IPS-11a (cell line): ENCODE results near the gene GMCL2.

Experiments used
- H3K4me3 ChIP-seq: one replicate; pipeline ENCODE4 v1.5.1; 2013; ENCODE audit warnings: low read depth, low read length, control low read depth

Gene GMCL2

DNA sequence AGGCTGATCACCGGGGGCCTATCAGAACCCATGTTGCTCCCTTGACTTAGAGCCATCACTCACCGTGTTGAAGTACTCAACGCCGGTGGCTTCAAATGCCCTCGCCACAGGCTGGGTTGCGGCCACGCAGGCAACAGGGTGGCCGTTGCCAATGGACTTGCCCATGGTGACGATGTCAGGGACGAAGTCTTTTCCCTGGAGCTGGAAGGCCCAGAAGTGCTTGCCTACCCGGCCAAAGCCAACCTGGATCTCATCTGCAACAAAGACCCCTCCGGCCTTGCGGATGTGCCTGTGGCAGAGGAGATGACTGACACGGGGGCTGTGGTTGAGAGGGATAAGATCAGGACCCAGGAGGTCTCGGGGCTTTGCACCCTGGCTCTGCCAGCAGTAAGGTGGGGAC, 35.1 kb upstream of the GMCL2 start:
- H3K4me3 ChIP-seq: no peak overlapping the region

DNA sequence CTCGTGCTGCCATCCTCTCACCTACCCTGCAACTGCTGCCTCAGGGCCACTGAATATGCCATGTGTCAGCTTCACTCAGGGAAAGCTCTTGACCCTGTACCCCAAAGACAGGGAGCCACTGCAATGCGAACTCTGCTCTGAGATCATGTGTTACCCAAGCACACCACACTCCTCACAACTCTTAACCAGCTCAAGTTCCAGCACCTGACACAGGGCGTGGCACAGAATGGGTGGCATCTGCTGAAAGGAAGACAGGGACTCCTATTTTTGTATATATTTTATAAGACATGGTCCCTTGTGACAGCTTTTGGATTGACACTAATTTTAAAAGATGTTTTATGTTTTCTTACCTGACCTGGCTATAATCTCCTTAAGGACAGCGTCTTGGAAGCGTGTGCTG, 34.7 kb upstream of the GMCL2 start:
- H3K4me3 ChIP-seq: no peak overlapping the region

DNA sequence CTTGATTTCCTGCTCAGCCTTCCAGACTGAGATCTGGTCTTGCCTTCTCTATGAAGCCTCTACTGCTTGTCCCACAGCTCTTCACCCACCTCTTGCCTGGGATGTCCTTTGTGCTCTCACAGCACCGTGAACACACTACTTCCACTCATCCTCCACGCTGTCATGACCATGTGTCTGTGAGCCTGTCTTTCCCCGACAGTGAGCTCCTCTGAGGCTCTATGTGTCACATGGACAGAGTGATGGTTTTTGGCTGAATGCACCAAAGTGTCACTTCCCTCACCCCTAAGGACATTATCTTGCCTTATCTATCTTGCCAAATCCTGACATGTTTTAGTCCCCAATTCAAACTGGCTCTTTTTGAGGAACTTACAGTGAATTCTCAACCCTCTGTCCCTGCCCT, 34.1 kb upstream of the GMCL2 start:
- H3K4me3 ChIP-seq: no peak overlapping the region

DNA sequence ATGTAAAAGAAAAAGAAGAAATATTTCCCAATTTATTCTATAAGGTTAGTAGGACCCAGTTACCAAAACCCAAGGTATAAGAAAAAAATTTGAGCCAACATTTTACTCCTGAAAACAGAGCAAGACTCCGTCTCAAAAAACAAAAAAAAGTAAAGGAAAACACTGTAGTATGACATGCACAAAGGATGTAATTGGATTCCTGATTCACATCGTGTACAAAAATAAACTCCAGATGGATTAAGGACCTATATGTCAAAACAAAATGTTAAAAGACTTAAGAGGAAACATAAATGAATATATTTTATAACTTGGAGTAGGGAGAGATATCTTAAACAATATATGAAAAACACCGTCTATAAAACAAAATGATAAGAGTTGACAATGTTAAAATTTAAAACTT, 31.7 kb upstream of the GMCL2 start:
- no peak overlapping the region for H3K4me3 ChIP-seq

DNA sequence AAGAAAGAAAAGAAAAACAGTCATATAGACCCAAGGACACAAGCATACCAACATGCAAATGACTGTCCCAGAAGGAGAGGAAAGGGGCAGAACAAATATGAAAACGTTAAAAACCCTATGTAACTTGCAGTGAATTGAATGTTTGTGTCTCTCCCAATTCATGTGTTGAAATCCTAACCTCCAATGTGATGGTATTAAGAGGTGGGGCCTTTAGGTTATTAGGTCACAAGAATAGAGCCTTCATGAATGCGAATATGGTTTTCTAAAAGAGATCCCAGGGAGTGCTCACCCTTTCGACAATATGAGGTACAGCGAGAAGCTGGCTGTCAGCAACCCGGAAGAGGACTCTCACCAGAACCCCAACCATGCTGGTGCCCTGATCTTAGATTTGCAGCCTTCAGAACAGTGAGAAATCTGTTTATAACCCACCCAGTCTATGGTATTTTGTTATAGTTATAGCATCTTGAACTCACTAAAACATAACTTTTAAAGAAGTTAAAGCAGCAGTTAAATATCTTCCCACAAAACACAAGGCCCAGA, 31.1 kb upstream of the GMCL2 start:
- H3K4me3 ChIP-seq: no peak overlapping the region

DNA sequence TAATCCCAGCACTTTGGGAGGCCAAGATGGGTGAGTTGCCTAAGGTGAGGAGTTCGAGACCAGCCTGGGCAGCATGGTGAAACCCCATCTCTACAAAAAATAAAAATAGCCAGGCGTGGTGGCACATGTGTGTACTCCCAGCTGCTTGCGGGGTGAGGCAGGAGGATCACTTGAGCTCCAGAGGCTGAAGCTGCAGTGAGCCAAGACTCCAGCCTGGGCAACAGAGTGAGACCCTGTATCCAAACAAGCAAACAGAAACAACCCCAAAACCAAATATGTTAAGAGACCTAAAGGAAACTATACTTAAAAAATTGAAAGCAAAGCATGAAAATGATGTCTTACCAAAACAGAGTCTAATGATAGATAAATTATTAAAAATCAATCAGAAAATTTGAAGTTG, 29.6 kb upstream of the GMCL2 start:
- no peak overlapping the region for H3K4me3 ChIP-seq

DNA sequence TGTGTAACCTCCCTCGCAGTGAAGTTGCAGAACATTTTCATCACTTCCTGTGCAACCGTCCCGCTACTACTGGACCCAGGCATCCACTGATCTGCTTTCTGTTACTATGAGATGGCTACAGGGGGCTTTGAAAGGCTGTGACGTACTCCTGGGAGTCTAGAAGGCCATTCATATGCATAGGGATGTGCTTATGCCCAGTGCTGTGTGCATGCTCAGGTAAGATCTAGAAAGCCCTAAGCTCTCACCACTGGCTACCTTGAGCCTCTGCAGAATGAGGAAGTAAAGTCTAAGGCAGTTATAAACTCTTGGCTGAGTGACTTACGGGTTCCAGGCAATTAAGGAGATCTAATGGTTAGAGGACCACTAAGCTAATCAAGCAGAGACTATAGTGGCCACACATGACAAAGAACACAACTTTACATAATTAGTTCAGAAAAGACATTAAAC, 28.9 kb upstream of the GMCL2 start:
- H3K4me3 ChIP-seq: no peak overlapping the region

DNA sequence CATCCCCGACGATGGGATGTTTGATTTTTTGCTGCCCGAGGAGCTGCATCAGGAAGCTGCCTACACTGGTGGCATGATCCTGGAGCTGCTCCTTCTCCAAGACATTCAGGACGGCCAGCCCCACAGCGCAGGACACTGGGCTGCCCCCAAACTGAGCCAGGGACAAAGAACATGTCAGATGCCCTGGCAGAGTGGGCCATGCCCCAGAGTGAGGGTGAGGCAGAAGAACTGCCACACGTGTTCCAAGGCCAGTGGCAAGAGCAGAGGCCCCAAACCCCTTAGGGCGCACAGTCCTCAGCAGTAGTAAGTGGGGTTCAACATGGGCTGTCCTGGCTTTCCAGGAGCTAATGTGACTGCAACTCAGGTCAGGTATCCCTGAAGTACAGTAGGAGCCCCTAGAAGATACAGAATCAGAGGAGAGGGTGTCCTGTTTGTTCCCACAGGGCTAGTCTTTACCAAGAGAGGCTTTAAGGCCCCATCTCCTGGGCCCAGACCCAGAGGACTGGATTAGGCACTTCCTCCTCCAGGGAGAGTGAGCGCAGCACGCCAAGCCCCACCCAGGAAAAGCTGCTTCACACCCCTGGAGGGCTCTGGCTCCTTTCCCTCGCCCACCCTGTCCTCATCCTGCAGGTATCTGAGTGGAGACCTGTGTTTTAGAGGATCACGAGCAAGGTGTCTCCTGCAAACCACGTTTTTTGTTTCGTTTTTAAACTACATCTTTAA, 28.3 kb upstream of the GMCL2 start:
- no peak overlapping the region for H3K4me3 ChIP-seq

DNA sequence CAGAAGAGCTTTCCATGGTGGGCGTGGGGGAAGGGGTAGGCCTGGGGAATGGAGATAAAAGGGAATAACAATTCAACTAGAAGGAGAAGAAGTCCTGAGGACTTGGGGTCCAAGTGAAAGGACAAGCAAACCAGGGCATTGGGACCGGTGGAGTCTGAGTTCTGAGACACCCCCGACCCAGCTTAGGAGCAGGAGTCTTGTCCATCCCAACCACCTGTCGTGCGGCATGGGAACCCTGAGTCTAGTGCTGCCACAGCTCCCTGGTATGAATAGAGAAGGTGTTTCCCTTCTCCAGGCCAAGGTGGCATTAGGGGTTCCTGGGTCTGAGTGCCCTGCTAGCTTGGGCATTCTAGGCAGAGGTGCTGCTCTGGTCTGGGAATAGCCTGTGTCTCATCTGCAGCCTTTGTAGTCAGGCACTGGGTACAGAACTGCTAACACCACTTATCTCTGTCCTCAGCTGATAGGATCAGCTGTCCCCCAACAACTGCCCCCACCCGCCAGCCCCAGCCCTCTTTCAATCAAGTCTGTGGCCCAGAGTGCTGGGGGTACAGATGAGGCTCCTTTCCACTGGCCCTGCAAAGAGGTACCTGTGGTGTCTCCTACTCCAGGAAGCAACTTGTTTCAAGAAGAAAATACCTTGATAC, 27.1 kb upstream of the GMCL2 start:
- H3K4me3 ChIP-seq: no peak overlapping the region

DNA sequence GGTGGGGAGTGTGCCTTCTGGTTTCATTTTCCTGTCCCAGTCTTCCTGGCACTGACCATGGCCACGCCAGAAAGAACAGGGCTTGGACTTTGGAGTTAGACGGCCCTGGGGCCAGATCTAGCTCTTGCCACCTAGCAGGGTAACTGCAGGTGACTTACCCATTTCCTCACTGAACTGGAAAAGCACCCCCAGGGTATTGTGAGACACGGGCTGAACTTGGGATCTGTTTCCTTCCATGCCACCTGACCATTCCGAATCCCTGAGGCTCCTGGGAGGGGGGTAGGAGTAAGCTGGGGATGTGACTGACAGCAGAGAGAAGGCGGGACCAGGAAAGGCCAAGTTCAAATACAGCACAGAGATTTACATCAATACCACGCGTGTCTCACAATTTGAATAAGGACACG, 26.6 kb upstream of the GMCL2 start:
- no peak overlapping the region for H3K4me3 ChIP-seq

DNA sequence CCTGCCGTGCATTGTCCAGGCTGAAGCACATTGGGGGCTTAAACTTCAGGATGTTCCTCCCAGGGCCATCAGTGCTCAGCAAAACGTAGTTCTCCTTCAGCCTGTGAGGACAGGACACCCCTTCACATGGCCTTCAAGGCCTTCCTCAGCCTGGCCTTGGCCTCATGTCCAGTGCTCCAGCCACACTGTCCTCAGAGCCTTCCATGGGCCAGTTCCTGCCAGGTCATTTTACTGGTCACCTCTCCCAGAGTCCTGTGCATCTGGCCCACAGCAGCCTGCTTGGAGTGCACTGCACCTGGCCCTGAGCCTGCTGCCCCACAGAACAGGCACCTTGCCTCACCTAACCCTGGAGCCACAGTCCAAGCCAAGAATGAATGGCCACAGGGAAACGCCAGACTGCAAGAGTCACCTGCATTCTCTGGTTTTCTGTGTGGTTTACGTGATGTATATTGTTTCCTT, 25.9 kb upstream of the GMCL2 start:
- H3K4me3 ChIP-seq: no peak overlapping the region

DNA sequence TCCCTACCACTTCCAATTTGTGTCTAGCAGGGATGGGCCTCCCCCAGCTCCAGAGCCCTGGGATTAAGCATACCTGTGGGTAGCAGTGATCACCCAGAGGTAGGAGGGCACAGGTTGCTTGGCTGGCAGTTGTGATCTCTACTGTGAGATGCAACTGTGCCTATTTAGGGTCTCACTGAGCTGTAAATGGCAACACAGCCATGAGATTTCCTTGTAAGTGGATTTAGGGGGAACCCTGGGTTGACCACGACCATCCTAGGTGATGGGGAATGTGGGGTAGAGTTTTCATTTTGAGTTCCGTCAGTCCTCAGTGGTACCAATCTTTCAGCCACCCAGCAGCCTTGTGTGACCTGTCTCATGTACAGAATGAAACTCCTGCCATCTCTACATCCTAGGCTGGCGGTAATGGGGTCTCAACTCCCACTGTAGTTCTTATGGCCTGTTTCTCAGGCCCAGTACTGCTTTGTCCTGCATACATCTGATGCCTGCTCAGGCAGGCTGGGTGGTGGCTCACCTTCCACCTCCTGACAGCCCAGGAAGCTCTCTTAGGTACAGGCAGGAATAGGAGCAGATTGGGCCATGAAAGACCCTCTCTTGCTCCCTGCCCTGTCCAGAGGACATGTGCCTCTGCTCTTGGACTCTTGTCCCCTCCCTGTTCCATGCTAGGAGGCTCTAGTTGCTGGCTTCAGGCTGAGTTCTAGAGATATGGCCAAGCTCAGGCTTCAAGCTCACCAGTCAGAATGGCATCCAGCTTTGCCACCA, 25.3 kb upstream of the GMCL2 start:
- H3K4me3 ChIP-seq: no peak overlapping the region

DNA sequence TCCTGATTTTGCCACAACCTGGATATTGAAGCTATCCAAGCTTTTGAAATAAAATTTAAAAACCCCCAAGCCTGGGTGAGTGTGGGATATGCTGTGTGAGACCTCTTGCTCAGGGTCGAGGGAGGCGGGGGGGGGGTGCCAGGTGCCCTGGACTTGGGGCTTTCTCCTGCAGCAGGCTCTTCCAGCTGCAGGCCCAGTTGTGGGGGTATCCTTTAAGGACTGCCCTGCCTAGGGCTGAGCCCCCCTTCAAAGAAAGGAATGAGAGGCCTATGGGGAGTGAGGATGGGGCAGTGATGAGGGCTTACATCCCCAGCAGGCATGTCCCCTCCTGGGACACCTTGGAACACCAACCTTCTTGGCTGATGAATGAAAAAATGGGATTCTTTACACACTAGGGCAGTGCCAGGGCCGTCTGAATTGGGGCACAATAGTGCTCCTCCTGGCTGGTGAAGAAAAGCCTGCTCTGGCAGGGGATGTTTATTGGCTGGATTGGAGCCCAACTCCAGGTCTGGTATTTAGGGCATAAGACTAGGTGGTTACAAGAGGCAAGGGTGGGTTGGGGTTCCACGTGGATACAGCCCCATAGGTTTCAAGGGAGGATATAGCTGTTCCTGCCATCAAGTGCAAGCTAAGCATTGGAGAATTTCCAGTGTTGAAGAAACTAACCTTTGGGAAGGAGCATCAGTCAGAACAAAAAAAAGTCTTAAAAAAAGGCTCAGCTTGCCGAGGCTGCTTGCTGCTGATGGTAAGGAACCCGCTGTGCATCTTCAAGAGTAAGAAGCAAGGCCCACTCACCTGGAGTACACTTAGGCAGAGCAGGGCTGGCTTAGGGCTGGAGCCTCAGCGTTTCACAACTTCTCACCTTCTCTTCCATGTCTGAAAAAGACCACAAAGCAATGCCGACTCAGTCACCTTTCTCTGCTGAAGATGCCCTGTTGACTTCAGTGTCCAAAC, 24.2 kb upstream of the GMCL2 start:
- H3K4me3 ChIP-seq: no peak overlapping the region

DNA sequence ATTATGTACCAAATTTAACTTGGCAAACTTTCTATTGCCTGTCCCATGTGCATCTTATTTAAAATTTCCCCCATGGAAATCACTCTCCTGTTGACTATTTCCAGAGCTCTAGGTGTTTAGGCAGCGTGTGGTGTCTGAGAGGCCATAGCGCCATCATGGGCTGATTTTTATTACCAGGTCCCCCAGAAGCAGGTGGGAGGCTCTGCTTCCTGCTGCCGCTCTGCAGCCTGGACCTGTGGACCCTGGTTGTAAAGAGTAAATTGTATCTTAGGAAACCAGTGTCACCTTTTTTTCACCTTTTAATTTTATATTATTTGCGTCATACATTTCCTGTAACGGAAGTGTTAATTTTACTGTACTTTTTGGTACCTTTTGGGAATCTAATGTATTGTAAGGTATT, 23.5 kb upstream of the GMCL2 start:
- no peak overlapping the region for H3K4me3 ChIP-seq

DNA sequence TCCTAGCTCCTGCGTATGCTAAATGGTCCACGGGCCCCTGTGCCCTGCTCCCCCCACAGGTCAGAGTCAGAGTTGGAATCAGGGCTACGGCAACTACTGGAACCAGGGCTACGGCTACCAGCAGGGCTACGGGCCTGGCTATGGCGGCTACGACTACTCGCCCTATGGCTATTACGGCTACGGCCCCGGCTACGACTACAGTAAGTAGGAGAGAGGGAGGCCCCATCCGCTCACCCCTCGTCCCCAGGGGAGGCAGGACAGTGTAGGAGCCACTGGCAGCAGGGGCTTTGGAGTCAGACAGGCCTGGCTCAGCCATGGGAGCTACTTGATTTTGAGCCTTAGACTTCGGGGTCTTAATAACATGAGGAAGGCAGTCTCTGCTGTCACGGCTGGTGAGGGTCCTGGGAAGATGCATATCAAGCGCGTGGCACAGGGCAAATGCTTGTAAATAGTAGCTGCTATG, 22.9 kb upstream of the GMCL2 start:
- no peak overlapping the region for H3K4me3 ChIP-seq

DNA sequence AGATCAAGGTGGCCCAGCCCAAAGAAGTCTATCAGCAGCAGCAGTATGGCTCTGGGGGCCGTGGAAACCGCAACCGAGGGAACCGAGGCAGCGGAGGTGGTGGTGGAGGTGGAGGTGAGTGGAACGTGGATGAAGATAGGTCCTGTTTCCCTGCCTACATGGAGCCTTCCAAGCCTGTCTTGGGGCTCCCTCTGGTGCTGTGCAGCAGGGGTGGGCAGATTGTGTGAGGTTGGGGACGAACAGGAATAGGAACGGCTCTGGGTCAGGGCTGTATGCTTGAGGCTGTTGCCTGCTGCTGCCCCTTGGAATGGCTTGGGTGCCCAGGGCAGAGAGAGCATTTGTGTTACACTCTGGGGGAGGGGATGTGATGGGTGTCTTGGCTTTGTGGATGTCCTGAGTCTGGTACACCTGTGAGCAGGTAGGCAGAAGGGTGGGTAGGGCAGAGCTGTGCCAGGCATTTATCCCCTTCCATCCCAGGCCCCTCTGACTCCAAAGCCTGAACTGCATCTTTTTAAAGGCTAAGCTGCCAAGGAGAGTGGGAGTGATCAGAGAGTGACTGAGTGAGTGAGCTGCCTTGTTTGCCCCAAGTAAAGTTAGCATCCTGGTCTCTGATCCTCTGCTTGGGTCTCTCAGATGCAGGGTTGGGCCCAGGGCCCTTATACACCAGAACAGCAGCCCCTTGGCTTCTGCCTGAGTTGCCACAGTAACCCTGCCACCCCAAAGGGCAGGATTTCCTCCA, 22.3 kb upstream of the GMCL2 start:
- no peak overlapping the region for H3K4me3 ChIP-seq

DNA sequence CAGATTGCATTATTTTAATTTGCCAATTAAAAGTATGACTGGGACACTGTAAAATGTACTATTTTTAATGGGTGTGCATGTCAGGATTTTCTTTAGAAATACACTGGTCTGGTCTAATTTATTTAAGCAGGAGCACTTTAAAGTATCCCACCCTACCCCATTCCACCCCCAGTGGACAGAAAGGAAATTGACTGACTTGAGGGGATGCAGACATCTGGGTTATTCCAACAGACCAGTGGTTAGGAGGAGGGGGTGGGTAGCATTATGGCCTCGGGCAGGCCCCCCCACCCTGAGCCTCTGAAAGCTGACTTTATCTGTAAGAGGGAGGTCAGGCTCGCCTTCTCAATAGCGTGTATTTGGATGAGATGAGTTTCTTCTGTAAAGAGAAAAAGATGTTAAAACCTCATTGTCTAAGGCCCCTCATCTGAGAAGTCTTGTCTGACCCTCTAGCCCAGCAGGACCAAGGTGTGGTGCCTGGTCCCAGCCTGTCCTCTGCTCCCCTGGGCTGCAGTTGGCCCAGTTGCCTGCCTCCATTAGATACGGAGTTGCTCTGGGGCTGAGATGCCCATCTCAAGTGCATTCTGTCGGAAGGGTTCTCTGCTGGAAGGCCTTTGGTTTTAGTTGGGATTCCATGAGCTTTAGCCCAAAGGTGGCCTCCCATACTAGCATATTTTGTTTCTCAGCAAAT, 21.5 kb upstream of the GMCL2 start:
- H3K4me3 ChIP-seq: no peak overlapping the region

DNA sequence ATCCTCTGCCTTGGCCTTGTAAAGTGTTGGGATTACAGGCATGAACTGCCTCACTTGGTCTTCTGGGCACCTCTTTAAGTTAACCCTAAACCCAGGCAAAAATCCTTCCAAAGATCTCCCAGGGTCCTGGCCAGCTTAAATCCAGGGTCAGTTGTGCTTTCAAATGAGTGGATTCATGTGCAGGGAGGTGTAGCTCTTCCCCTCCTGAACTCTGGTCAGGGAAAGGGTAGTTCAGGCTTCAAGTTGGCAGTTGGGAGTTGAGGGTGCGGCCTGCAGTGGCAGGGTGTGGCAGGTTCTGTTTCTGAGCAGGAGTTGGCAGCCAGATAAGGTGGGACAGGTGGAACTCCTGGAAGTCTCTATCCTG, 20.7 kb upstream of the GMCL2 start:
- no peak overlapping the region for H3K4me3 ChIP-seq

DNA sequence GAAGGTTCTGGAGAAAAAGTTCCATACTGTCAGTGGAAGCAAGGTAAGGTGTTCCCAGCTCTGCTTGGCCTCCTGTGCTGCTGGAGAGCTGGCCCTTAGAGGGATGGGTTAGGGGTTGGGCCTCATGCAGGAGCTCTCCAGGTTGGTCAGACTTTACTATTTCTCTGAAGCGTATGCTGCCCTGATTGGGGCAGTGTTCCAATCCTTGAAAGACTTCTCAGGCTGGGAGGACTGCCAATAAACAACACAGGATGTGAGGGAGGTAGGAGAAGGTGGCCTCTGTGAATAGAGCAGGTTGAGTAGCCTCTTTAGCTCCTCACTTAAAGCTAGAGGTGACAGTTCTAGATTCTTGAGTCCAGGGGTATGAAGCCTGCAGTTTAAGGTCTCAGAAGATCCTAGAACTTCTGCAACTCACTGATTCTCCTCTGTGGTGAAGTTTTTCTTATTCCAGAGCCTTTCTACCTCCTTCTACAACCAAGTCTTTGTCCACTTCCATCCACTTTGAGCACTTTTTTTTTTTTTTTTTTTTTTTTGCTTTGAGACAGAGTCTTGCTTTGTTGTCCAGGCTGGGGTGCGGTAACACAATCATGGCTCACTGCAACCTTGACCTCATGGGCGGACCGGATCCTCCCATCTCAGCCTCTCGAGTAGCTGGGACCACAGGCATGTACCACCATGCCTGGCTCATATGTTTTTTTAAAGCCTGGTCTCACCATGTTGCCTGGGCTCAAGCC, 20.2 kb upstream of the GMCL2 start:
- H3K4me3 ChIP-seq: no peak overlapping the region
